Measurements from ENCODE around the gene RPS27A.
"Not testable (repeated sequence)": the region's sequence is repeated elsewhere in the genome, so short reads cannot be mapped to it uniquely, and the experiment has no call there.

The RPS27A gene

GRCh38 chr2:55232084-55232862, at the start of gene RPS27A, which contains the start of gene CLHC1:
RPS27A (plus strand) TSS chr2:55232688; CDS start chr2:55232825, 137 bp downstream.
CLHC1 (minus strand) TSS chr2:55232293; CDS start chr2:55222411, 9,882 bp downstream.
- DNase-seq: peak; percentile 91

- DNase-seq: not testable (repeated sequence)
Observed at GRCh38 chr2:55186837-55187236, 45.7 kb upstream of the RPS27A start.

- DNase-seq: not testable (repeated sequence)
Observed at GRCh38 chr2:55191888-55192287, 40.6 kb upstream of the RPS27A start.

GRCh38 chr2:55196526-55196925, 36.0 kb upstream of the RPS27A start:
- no peak for DNase-seq

GRCh38 chr2:55200416-55200815, 32.1 kb upstream of the RPS27A start:
- DNase-seq: no peak

GRCh38 chr2:55204536-55204935, 28.0 kb upstream of the RPS27A start:
- no peak for DNase-seq

GRCh38 chr2:55204950-55205349, 27.5 kb upstream of the RPS27A start:
- no peak for DNase-seq

GRCh38 chr2:55213822-55214221, 18.7 kb upstream of the RPS27A start:
- no peak for DNase-seq

- no peak for DNase-seq
Observed at GRCh38 chr2:55223958-55224760, 8.3 kb upstream of the RPS27A start.

GRCh38 chr2:55224761-55225261, 7.7 kb upstream of the RPS27A start:
- DNase-seq: no peak

GRCh38 chr2:55225481-55226020, 6.9 kb upstream of the RPS27A start:
- DNase-seq: no peak

GRCh38 chr2:55227437-55228225, 4.9 kb upstream of the RPS27A start:
- DNase-seq: not testable (repeated sequence)

GRCh38 chr2:55228226-55228563, 4.3 kb upstream of the RPS27A start:
- DNase-seq: no peak

GRCh38 chr2:55229221-55229620, 3.3 kb upstream of the RPS27A start:
- DNase-seq: no peak

GRCh38 chr2:55230551-55230950, 1.9 kb upstream of the RPS27A start:
- DNase-seq: no peak

- DNase-seq: no peak
Observed at GRCh38 chr2:55231546-55232083, 873 bp upstream of the RPS27A start.

- no peak for DNase-seq
Observed at GRCh38 chr2:55232863-55233657, 572 bp downstream of the RPS27A start.

GRCh38 chr2:55233658-55233940, 1.1 kb downstream of the RPS27A start:
- no peak for DNase-seq

- DNase-seq: no peak
Observed at GRCh38 chr2:55235724-55236538, 3.4 kb downstream of the RPS27A start.

GRCh38 chr2:55236992-55237543, 4.6 kb downstream of the RPS27A start:
- DNase-seq: no peak
